Activated naive CD4-positive, alpha-beta T cell treated with Interleukin-2 at 50 U/mL for 16 hours (primary cell): ENCODE measurements around the gene ST7.
"Not testable (repeated sequence)": the region's sequence is repeated elsewhere in the genome, so short reads cannot be mapped to it uniquely, and the experiment has no call there.

Source experiments
- DNase-seq: peaks from one replicate; pipeline ENCODE4 v3.0.0-alpha.2; 2020

The ST7 gene

GRCh38 chr7:116953372-116953905, at the start of gene ST7:
TSS of gene ST7 (plus strand) at chr7:116953501. CDS start at chr7:116953541, 40 bp downstream.
- DNase-seq, result peak; percentile 71

- no peak for DNase-seq
Measured at GRCh38 chr7:116906391-116906790, 46.9 kb upstream of the ST7 start.

GRCh38 chr7:116910383-116910782, 42.9 kb upstream of the ST7 start:
- DNase-seq, result no peak

GRCh38 chr7:116911801-116912200, 41.5 kb upstream of the ST7 start:
- DNase-seq, result no peak

GRCh38 chr7:116912269-116912909, 40.9 kb upstream of the ST7 start:
- no peak for DNase-seq

- no peak for DNase-seq
Measured at GRCh38 chr7:116918704-116919103, 34.6 kb upstream of the ST7 start.

GRCh38 chr7:116920359-116920758, 32.9 kb upstream of the ST7 start:
- DNase-seq, result no peak

- no peak for DNase-seq
Measured at GRCh38 chr7:116922545-116922944, 30.8 kb upstream of the ST7 start.

GRCh38 chr7:116924741-116925140, 28.6 kb upstream of the ST7 start:
- DNase-seq, result no peak

- DNase-seq, result no peak
Measured at GRCh38 chr7:116929021-116929420, 24.3 kb upstream of the ST7 start.

- DNase-seq, result peak; percentile 78
Measured at GRCh38 chr7:116929914-116930913, 23.1 kb upstream of the ST7 start.

GRCh38 chr7:116932566-116932965, 20.7 kb upstream of the ST7 start:
- DNase-seq, result no peak

GRCh38 chr7:116933465-116933864, 19.8 kb upstream of the ST7 start:
- DNase-seq, result no peak

GRCh38 chr7:116934580-116934979, 18.7 kb upstream of the ST7 start:
- DNase-seq, result no peak

- not testable (repeated sequence) for DNase-seq
Measured at GRCh38 chr7:116936844-116937243, 16.5 kb upstream of the ST7 start.

- no peak for DNase-seq
Measured at GRCh38 chr7:116938678-116939077, 14.6 kb upstream of the ST7 start.

GRCh38 chr7:116940689-116941370, 12.5 kb upstream of the ST7 start:
- no peak for DNase-seq

GRCh38 chr7:116942504-116942903, 10.8 kb upstream of the ST7 start:
- no peak for DNase-seq

GRCh38 chr7:116948934-116949333, 4.4 kb upstream of the ST7 start:
- DNase-seq, result no peak

- DNase-seq, result no peak
Measured at GRCh38 chr7:116949941-116950801, 3.1 kb upstream of the ST7 start.

- no peak for DNase-seq
Measured at GRCh38 chr7:116950889-116951351, 2.4 kb upstream of the ST7 start.
